NCI-H82 treated with DMSO at 0.1 percent for 48 hours (cell line): ENCODE results near the gene MYO5B.
A peak's percentile ranks its signal among the peaks of the same experiment; 100 is the strongest.

Experiments
- DNase-seq: peaks from one replicate; lab custom pipeline; 2025; ENCODE audit not compliant: unreplicated experiment; lab: John Stamatoyannopoulos, UW

MYO5B gene

DNA sequence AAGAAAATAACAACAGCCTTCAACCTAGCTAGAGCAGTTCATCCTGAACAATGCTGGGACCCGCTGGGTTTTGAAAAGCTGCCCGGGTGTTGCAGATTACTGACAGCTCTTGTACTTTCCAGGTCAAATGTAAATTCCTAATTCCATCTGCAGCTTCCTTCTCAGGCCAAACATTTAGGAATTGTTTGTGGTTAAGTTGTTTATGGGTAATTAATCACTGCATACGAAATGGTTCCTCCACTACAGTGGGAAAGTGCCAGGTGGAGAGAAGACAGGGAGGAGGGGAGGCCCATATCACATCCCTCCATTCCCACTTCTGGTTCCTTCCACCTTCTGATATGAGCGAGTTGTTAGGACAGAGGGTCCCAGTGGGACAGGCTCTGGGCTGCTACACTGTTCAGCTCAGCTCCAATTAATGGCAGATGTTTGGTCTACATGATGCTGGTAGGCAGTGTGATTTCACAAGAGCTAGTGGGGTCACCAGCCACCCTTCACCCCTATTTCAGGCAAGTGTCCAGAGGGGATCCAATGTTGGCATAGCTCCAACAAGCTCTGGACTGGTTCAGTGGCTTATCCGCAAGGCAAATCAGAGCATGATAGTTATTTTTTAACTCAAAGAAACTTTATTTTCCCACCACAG, 268.7 kb downstream of the MYO5B start:
- no peak for DNase-seq

DNA sequence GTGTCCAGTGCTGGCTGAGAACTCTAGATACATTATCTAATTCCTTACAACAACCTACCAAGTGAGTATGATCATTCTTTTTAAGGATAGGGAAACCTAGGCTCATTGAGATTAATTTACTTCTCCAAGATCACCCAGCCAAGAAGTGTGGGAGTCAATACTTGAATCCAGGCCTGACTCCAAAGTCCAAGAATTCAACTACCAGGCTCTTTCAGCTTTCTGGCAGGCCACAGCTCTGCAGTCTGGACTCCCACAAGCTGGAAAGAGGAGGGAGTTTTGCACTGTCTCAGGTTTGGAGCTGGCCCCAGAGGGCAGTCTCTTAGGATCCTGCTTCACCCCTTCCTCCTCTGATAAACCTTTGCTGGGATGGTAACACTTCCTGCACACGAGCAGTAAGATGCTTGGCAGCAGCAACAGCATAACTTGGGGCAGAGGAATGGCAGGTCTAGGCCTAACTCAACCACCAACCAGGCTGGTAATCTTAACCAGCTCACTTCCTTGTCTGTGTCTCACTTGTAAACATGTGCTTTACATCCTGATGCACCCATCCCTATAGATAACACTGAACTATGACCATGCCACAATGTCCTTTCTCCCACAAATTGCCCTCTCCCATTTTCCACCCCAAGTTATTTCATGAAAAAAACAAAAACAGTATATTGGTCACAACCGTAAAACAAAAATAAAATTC, 270.5 kb downstream of the MYO5B start:
- no peak for DNase-seq

DNA sequence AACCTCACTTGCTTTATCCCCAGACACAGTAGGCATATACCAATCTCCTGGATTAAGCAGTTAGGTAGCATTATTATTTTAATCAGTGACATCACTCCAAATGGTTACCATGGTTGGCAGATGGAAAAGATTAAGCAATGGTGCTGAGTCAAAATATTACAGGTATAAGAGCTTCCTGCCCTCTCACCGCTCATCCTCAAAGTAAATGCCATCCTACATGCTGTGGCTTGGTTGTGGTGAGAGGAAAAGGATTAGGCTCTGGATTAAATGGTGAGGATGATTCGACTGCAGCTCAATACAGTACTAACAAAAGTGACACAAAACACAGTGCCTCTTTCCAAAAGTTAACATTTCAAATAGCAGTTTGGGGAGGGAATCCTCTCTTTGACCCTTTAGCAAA, 272.7 kb downstream of the MYO5B start:
- DNase-seq: peak; percentile 9

DNA sequence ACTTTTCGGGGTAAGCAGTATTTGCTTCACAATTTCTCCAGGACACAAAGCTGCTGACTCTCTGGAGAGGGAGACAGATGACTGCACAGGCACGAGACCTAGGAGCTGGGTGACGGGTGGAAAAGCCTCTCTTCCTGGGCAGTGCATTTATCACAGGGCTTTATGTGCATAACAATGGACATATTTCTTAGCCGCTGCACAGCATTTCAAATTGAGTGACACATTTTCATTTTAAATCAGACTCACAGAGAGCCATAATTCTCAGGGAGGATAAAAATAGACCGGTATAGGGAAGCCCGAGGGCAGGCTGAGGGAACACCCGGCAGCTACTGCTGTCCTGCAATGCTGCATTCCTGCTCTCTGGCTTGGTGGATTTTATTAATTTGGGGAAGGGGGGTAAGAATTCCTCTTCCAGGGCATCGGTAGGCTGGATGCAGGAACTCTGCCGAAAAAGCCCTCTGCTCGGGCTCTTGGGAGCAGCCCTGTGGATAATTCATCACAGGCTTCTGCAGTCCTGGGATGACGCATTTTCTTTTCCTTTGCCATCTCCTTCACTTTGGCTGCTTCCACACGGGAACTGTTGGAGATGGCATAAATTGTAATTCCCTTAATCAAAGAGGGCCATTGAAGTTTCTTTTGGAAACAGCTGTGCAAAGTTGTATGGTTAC, 273.5 kb downstream of the MYO5B start:
- no peak for DNase-seq

DNA sequence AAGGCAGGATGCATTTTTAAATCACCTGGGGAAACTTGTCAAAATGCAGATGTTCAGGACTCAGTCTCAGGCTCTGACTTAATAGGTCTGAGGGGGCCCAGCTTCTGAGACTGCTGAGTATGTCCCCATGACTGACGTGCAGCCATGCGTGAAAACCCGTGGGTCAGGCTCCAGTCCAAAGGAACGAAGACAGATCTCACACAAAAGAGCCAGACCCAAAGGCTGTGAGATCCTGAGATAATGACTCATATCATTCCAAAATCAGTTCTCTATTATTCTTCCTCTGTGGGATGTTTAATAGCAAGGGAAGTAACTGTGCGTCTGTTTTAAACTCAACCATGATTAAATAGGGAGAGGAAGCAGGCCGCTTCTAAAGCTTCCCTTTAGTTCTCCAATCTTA, 274.2 kb downstream of the MYO5B start:
- no peak for DNase-seq

DNA sequence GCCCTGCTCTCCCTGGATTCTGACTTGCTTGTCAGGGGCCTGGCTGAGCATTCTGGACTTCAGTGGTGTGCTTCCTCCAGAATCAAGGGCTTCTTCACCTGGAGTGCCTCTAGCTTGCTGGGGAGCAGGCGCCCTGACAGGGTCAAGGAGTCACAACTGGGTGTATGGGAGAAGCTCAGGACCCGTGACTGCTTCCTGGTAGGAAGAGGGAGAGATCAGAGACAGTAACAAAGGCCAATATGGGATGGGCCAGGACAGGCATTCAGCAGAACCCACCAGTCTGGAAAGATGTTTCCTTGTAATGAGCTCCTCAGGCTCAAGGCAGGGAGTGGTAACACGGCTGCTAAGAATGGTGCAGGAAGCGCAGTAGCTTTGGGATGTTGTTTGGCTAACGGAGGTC, 277.2 kb downstream of the MYO5B start:
- DNase-seq: no peak

DNA sequence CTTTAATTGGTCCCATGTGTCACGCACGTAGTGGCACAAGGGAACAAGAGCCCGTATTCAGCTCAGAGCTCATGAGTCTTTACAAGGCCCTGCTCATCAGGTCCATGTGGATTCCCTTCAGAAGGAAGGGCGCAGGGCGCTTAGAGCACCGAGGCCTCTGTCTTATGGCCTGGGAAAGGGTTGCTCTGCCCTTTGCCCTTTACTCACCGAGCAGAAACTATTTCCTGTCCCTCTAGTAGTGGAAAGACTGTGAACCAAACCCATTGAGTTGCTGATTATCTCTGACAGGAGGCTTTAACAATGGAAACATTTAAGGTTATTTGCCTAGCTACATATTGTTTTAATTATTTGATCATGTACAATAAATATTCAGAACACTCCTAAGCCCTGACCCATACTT, 279.6 kb downstream of the MYO5B start:
- DNase-seq: no peak

DNA sequence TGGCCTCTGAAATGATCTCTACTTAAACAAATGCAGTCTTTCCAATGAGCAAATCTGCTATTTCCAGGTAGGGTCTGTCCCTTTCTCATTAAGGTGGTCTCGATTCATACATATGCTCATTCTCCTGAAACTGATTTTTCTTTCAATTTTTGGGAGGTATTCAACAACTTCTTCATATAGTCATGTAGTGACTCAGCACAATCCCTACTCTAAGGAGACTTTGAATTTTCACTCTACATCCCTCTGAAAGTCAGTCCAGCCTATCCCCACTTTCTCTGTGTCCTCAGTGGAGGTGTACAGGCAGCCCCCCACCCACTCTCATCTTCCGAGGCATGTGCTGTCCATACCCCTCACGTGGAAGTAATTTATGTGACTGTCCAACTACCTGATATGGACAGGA, 281.7 kb downstream of the MYO5B start:
- DNase-seq: no peak

DNA sequence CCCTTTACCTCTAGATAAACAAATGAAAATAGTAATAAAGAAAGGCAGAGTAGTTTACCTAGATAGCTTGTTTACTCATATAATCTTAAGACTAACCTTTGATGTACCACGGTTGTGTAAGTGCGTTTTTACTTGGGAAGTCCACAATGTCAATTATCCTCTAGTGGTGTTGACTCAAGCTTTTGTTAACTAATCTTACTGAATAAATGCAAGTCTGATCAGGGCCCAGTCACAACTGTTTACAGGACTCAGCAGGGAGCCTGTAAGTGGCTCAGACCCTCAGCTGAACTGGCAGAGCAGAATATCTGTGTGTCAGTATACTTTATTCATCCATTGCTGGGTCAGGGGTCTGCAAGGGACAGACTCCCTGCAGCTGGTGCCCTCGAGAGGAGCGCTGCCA, 283.5 kb downstream of the MYO5B start:
- DNase-seq: no peak

DNA sequence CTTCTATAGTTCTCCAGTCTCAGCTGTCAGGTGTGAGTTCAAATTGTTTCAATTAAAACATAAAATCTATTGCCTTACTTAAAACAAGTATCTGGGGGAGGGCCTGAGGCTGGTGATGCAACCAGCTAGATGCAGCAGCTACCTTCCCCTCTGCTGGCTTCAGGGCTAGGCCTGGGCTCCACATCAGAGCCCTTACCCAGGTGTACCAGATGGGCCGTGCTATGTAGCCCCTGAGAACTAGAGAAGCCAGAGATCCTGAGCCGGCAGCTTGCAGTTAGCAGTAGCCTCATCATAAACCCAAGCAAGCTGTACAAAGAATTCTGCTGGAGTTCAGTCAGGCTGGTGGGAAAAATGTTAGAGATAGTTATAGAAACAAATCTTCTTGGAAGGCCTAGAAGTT, 284.0 kb downstream of the MYO5B start:
- no peak for DNase-seq

DNA sequence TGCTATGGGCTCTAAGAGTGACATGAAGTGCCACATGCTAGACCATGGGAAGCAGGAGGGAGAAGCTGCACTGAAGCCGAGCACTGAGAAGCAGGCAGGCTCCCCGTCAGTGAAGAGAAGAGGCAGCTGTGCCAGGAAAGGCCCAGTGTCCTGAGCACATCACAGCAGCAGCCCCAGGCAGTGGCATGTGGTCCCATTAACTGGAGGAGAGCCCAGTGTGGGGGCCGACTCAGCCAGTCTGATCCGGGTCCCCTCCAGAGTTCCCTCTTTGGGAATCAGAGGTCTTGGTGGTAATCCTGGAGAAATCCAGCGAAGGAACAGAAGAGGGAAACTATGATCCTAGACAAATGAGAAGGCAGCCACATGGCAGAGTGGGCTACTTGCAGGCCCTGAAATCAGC, 284.9 kb downstream of the MYO5B start:
- DNase-seq: no peak

DNA sequence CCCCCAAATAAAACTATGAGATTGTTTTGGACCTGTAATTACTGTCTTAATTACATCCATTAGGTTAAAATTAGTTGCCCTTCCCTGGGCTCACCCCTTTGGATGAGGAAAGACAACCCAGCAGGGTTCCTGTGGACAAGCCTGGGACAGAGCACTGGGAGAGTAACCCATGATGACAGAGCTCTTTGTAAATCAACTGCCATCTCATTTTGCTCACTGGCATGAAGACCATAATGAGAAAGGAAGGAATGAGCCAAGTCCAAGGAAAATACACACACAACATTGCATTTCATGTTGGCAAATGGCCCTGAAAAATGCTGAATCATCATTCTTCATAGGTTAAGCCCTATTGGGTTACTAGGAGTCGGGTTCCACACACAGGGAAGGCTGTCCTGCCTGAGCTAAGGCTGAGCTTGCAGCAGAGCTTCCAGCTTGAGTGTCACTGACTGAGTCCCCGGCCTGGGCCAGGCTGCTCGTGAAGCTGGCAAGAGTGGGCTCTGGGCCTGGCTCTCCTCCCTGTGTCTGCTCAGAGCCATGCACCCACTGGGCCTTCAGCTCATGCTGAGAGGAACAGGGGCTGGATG, 287.5 kb downstream of the MYO5B start:
- no peak for DNase-seq

DNA sequence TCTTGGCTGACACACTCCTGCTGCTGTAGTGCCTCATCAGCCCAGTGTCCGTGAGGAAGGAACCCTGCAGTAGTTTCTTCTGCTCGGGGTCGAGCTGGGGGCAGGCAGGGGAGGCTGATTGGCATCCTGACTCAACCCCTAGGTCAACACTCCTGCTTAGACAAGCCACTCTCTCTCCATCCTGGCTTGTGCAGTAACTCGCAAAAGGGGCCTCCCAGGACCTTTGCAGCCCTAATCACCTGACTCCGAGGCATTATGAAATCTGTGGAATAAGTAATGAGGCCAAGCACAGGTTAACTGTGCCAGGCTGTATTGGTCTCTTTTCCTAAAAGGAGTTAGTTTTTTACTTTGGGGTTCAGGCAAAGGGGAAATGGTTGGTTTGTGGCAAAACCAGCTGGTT, 289.2 kb downstream of the MYO5B start:
- no peak for DNase-seq

DNA sequence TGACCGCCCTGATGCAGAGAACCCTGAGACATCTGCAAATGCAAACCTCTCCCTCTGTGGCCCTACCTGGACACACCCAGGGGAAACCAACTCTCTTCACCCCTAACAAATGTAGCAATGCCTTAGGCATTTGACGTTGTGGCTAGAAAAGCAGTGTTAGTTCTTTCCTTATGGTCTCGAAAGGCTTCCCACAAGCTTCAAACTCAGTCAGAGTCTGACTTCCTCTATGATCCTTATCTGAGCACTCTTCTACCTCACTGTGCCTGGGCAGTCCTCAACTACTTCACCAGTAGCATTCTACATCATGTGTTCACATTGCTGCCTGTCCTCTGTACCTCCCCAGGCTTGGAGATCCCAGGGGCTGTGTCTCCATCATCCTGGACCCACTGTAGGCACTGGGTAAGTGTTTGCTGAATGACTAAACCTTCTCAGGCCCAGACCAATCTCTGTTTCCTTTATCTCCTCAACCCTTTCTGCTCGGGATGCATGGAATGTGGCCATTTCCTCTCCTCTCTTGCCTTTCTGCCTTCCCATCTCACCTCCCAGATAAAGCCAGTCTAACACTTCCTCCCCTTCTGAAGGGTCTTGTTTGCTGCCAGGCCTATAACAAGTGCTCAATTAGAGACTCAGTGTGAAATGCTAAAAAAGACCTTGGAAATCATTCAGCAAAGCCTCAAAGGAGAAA, 289.9 kb downstream of the MYO5B start:
- DNase-seq: no peak

DNA sequence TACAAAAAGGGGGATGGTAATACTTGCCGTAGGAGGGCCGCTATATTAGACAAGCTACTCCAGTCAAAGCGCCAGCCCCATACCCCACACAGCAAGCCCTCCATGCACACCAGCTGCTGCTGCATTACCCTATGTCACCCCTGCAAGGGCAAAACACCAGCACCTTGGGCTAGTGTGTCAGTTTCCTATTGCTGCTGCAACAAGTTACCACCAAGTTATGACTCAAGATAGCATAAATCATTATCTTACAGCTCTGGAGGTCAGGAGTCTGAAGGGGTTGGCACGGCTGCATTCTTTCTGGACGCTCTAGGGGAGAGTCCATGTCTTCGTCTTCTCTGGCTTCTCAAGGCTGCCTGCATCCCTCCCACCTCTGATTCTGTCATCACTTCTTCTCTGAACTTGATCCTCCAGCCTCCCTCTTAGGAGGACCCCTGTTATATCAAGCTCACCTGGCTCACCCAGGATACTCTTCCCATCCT, 293.0 kb downstream of the MYO5B start:
- DNase-seq: no peak

DNA sequence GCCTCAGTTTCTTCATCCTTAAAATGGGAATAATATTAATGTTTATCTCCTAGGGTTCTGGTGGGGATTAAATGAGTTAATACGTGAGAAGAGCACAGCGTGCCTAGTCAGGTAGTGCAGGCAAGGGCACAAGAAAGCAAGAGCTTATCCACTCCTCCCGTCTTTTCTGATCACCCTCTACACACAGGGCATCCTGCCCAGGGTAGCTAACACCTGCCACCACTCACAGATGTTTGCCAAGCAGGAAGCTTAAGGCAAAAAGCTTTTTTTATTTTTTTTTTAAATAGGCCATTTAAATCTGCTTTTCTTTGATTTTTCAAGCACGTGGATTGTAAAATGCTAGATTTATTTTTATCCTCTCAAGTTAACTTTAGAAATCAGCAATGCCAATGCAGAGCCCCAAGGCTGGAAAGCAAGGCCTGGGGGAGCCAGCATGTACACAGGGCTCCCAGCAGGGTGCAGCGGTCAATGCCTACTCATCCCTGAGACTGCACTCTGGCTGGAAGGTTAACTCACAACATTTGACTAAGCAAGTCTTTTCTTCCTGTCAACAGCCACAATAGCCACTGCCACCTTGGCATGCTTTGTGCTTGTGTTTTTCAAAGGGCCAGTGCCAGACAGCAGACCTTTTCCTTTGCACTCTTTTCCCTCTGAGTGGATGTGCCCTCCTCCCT, 295.2 kb downstream of the MYO5B start:
- no peak for DNase-seq

DNA sequence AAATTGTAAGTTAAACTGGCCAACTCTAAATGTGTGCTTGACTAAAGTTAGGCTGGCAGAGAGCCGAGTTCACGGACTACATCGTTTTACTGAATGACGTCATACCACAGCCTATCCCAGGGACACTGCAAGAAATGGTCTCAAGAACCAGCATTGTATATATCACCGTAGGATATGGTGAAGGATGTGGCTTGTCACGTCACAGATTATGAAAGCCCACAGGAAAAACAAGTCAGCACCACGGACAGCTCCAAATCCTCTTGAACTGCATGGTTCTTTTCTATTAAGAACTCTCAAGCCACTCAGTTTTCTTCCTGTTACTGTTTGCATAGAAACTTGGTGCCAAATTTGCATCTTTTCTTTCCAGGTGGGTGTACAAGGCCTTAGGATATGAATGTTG, 296.5 kb downstream of the MYO5B start:
- no peak for DNase-seq

DNA sequence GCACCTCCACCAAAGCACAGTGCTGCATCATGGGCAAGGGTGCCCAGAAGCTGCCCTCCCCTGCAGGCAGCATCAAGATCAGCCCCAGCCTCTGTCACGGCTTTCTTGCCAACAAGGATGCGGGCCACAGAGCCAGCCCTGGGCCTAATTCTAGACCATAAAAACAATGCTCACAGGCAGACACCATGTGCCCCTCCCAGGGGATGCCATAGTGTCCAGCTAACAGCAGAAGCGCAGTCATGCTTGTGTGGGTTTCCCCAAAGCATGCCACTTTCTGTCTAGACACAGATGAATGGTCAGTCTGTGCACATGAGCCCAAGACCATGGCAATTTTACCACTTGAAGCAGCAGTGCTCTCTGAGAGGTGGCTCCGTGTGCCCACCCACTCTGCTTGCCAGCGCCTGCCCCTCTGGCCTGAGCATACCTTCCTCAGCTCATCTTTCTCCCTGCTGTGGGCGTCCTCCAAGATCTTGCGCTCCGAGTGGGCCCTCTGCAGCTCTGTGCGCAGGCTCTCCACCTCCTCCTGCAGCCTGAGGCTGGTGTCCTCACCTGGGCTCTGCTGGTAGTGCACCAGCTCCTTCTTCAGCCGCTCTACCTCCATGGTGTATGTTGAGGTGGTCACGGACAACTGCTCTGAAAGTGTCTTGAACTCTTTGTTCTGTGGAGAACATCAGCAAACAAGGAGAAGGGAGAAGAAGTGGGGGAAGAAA, 300.3 kb downstream of the MYO5B start:
- no peak for DNase-seq

DNA sequence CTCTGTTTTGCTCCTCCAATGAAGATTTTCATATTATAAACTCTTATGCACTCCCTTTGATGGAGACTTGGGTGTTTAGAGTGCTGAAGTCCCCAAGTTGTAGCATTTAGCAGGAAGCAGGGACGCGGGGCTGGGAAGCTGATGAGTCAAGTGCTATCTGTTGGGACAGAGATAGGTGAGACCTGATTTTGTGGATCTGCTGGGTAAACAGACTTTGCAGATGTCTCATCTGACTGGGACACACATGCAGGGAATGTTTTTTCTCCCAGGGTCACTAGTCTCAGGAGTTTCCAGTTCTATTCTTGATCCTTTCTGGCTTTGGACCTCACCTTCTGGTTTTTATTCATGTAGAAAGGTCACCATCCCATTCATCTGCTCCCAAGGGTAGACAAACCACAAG, 301.9 kb downstream of the MYO5B start:
- no peak for DNase-seq
